SK-N-SH (cell line): ENCODE measurements around the gene CIP2A.

Experiments used
- CHD2 ChIP-seq: fragments of 150-350 bp; IDR thresholded peaks from 2 replicates; pipeline ENCODE4 v1.6.1; 2018; ENCODE audit warnings: low read length; ENCODE audit not compliant: partially characterized antibody
- ELF1 ChIP-seq: IDR thresholded peaks from 2 replicates; pipeline ENCODE4 v1.4.0; 2012
- EP300 ChIP-seq, 2 experiments: IDR thresholded peaks; 2 replicates each; pipeline versions ENCODE4 v1.4.0 to v1.6.1; 2012; ENCODE audit warnings: borderline replicate concordance in 1 of 2, low read depth in 1 of 2, low read length in 1 of 2
- FOXJ3 ChIP-seq: sonication (generic); formaldehyde crosslinking; IDR thresholded peaks from 2 replicates; pipeline ENCODE4 v1.5.1; 2020; ENCODE audit warnings: mild to moderate bottlenecking, missing genetic modification reagents
- JUND ChIP-seq: IDR thresholded peaks from 2 replicates; pipeline ENCODE4 v1.4.0; 2012
- NRF1 ChIP-seq: IDR thresholded peaks from 2 replicates; pipeline ENCODE4 v1.6.1; 2012; ENCODE audit warnings: low read depth, mild to moderate bottlenecking, low read length
- RAD21 ChIP-seq: IDR thresholded peaks from 2 replicates; pipeline ENCODE4 v1.6.1; 2012; ENCODE audit warnings: mild to moderate bottlenecking, low read length
- RCOR1 ChIP-seq: fragments of 150-350 bp; IDR thresholded peaks from 2 replicates; pipeline ENCODE4 v1.6.1; 2017; ENCODE audit warnings: antibody characterized with exemption, low read length
- SMC3 ChIP-seq: IDR thresholded peaks from 2 replicates; pipeline ENCODE4 v1.6.1; 2012; ENCODE audit warnings: low read depth, low read length, improper control_type of control experiment
- TEAD4 ChIP-seq: IDR thresholded peaks from 2 replicates; pipeline ENCODE4 v1.4.0; 2012; ENCODE audit warnings: mild to moderate bottlenecking, borderline replicate concordance; ENCODE audit not compliant: insufficient read depth
- TF ChIP-seq, protein P1 (sequence below): fragments of 200-600 bp; sonication (generic); IDR thresholded peaks from 2 replicates; pipeline ENCODE4 v1.6.1; 2017; ENCODE audit warnings: antibody characterized with exemption, mild to moderate bottlenecking, moderate library complexity
- TF ChIP-seq, protein P2 (sequence below): IDR thresholded peaks from 2 replicates; pipeline ENCODE4 v1.4.0; 2012; ENCODE audit warnings: low read depth, borderline replicate concordance
- TF ChIP-seq, protein P3 (sequence below): fragments of 150-350 bp; IDR thresholded peaks from 2 replicates; pipeline ENCODE4 v1.6.1; 2017; ENCODE audit warnings: antibody characterized with exemption, low read length, low read depth, borderline replicate concordance

DNA sequence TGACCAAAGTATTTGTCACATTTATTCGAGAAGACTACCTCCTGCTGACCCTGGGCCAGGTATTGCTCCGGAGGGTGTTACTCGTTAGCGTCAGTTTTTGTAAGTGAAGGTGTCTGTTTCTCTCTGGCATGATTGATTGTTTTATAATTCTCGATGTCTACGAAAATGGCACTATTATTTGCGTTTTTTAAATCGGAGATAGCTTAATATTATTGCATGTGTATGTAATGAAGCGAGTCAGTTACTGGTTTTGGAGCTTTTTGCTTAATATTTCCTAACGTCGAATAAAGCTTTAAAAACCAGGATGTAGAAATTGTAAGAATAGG lies 723 bp upstream of the CIP2A start:
- TF ChIP-seq FOXJ3 (CRISPR knock-in tag) (no peak), TEAD4 (no peak), JUND (no peak; the same call in 1 of the 2 replicates), RAD21 (no peak), RCOR1 (no peak), ELF1 (no peak), NRF1 (no peak), SMC3 (no peak), CHD2 (no peak), EP300 (IDR thresholded peaks at IDR 0.05; ENCODE audit: borderline replicate concordance in 1 of 2, low read depth in 1 of 2, low read length in 1 of 2) (no peak)
- TF ChIP-seq, protein P1, sequence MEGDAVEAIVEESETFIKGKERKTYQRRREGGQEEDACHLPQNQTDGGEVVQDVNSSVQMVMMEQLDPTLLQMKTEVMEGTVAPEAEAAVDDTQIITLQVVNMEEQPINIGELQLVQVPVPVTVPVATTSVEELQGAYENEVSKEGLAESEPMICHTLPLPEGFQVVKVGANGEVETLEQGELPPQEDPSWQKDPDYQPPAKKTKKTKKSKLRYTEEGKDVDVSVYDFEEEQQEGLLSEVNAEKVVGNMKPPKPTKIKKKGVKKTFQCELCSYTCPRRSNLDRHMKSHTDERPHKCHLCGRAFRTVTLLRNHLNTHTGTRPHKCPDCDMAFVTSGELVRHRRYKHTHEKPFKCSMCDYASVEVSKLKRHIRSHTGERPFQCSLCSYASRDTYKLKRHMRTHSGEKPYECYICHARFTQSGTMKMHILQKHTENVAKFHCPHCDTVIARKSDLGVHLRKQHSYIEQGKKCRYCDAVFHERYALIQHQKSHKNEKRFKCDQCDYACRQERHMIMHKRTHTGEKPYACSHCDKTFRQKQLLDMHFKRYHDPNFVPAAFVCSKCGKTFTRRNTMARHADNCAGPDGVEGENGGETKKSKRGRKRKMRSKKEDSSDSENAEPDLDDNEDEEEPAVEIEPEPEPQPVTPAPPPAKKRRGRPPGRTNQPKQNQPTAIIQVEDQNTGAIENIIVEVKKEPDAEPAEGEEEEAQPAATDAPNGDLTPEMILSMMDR = no peak
- TF ChIP-seq, protein P2, sequence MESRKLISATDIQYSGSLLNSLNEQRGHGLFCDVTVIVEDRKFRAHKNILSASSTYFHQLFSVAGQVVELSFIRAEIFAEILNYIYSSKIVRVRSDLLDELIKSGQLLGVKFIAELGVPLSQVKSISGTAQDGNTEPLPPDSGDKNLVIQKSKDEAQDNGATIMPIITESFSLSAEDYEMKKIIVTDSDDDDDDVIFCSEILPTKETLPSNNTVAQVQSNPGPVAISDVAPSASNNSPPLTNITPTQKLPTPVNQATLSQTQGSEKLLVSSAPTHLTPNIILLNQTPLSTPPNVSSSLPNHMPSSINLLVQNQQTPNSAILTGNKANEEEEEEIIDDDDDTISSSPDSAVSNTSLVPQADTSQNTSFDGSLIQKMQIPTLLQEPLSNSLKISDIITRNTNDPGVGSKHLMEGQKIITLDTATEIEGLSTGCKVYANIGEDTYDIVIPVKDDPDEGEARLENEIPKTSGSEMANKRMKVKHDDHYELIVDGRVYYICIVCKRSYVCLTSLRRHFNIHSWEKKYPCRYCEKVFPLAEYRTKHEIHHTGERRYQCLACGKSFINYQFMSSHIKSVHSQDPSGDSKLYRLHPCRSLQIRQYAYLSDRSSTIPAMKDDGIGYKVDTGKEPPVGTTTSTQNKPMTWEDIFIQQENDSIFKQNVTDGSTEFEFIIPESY = no peak
- TF ChIP-seq, protein P3, sequence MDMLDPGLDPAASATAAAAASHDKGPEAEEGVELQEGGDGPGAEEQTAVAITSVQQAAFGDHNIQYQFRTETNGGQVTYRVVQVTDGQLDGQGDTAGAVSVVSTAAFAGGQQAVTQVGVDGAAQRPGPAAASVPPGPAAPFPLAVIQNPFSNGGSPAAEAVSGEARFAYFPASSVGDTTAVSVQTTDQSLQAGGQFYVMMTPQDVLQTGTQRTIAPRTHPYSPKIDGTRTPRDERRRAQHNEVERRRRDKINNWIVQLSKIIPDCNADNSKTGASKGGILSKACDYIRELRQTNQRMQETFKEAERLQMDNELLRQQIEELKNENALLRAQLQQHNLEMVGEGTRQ = no peak
